ENCODE data around the gene MADCAM1.

Gene MADCAM1

GRCh38 chr19:514166-514663 lies 17.9 kb downstream of the MADCAM1 start:
- Histone ChIP-seq H3K9me3 (ENCODE audit: severe bottlenecking) (no peaks in the 10 kb centered on the region), H3K4me1 (ENCODE audit: insufficient read depth, poor library complexity, severe bottlenecking) (no peaks in the 10 kb centered on the region), H3K27ac (ENCODE audit: poor library complexity, severe bottlenecking) (no peak overlapping the region), H3K36me3 (ENCODE audit: low read depth) (no peaks in the 10 kb centered on the region), H3K4me3 (ENCODE audit: severe bottlenecking) (no peak overlapping the region), H3K27me3 (ENCODE audit: insufficient read depth, poor library complexity, severe bottlenecking) (no peaks in the 10 kb centered on the region)
- DNase-seq (ENCODE audit: low spot score) (no peak), ATAC-seq (ENCODE audit: low read depth) (no peak)
- TF ChIP-seq, protein P1, sequence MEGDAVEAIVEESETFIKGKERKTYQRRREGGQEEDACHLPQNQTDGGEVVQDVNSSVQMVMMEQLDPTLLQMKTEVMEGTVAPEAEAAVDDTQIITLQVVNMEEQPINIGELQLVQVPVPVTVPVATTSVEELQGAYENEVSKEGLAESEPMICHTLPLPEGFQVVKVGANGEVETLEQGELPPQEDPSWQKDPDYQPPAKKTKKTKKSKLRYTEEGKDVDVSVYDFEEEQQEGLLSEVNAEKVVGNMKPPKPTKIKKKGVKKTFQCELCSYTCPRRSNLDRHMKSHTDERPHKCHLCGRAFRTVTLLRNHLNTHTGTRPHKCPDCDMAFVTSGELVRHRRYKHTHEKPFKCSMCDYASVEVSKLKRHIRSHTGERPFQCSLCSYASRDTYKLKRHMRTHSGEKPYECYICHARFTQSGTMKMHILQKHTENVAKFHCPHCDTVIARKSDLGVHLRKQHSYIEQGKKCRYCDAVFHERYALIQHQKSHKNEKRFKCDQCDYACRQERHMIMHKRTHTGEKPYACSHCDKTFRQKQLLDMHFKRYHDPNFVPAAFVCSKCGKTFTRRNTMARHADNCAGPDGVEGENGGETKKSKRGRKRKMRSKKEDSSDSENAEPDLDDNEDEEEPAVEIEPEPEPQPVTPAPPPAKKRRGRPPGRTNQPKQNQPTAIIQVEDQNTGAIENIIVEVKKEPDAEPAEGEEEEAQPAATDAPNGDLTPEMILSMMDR (IDR thresholded peaks at IDR 0.05; ENCODE audit: poor library complexity, severe bottlenecking), result no peak

GRCh38 chr19:517721-518597 lies 21.7 kb downstream of the MADCAM1 start:
- ATAC-seq (ENCODE audit: low read depth) (no peak), DNase-seq (ENCODE audit: low spot score) (no peak)
- Histone ChIP-seq H3K27me3 (ENCODE audit: insufficient read depth, poor library complexity, severe bottlenecking) (no peaks in the 10 kb centered on the region), H3K36me3 (ENCODE audit: low read depth) (no peaks in the 10 kb centered on the region), H3K4me1 (ENCODE audit: insufficient read depth, poor library complexity, severe bottlenecking) (no peaks in the 10 kb centered on the region), H3K9me3 (ENCODE audit: severe bottlenecking) (no peaks in the 10 kb centered on the region), H3K4me3 (ENCODE audit: severe bottlenecking) (no peak overlapping the region), H3K27ac (ENCODE audit: poor library complexity, severe bottlenecking) (no peak overlapping the region)
- TF ChIP-seq, protein P1 (IDR thresholded peaks at IDR 0.05; ENCODE audit: poor library complexity, severe bottlenecking), result no peak

- H3K4me1 ChIP-seq (ENCODE audit: insufficient read depth, poor library complexity, severe bottlenecking), result no peaks in the 10 kb centered on the region
- no peak overlapping the region for H3K4me3 ChIP-seq (ENCODE audit: severe bottlenecking)
- no peak for ATAC-seq (ENCODE audit: low read depth)
- no peaks in the 10 kb centered on the region for H3K9me3 ChIP-seq (ENCODE audit: severe bottlenecking)
- no peaks in the 10 kb centered on the region for H3K36me3 ChIP-seq (ENCODE audit: low read depth)
- TF ChIP-seq, protein P1 (IDR thresholded peaks at IDR 0.05; ENCODE audit: poor library complexity, severe bottlenecking), result no peak
- no peak for DNase-seq (ENCODE audit: low spot score)
- H3K27me3 ChIP-seq (ENCODE audit: insufficient read depth, poor library complexity, severe bottlenecking), result no peaks in the 10 kb centered on the region
- H3K27ac ChIP-seq (ENCODE audit: poor library complexity, severe bottlenecking), result no peak overlapping the region
These were observed 22.4 kb downstream of the MADCAM1 start for GRCh38 chr19:518598-519231.

- ATAC-seq (ENCODE audit: low read depth) (no peak), DNase-seq (ENCODE audit: low spot score) (no peak)
- H3K27me3 ChIP-seq (ENCODE audit: insufficient read depth, poor library complexity, severe bottlenecking), result no peaks in the 10 kb centered on the region
- H3K4me3 ChIP-seq (ENCODE audit: severe bottlenecking), result no peak overlapping the region
- TF ChIP-seq, protein P1 (IDR thresholded peaks at IDR 0.05; ENCODE audit: poor library complexity, severe bottlenecking), result no peak
- H3K27ac ChIP-seq (ENCODE audit: poor library complexity, severe bottlenecking), result no peak overlapping the region
- H3K4me1 ChIP-seq (ENCODE audit: insufficient read depth, poor library complexity, severe bottlenecking), result no peaks in the 10 kb centered on the region
- no peaks in the 10 kb centered on the region for H3K9me3 ChIP-seq (ENCODE audit: severe bottlenecking)
- no peaks in the 10 kb centered on the region for H3K36me3 ChIP-seq (ENCODE audit: low read depth)
These were observed 23.2 kb downstream of the MADCAM1 start for GRCh38 chr19:519449-519865.

All from RWPE2 (cell line).